ENCODE results near the gene ABCC8. TPM values are rescaled to one million over a fixed set of nuclear protein-coding genes. Genes with fewer than 3 reads are reported as not detected.
A peak's percentile ranks its signal among the peaks of the same experiment; 100 is the strongest.

The ABCC8 gene
- total RNA-seq, 1 donor from 2014 or later: 1.1 TPM

GRCh38 chr11:17384002-17384511, 92.6 kb downstream of the ABCC8 start:
- ATAC-seq: peak; percentile 30
- intact Hi-C loops (cut with DNase I): loop anchor here (1.0 kb wide), 1 partner anchor 120 kb away; no protein-coding TSS in a partner anchor
- no peak for DNase-seq (ENCODE audit: missing footprints)

GRCh38 chr11:17383461-17383860, 93.2 kb downstream of the ABCC8 start:
- intact Hi-C loops (cut with DNase I): no loop called here
- ATAC-seq: no peak
- DNase-seq (ENCODE audit: missing footprints): no peak

- DNase-seq (ENCODE audit: missing footprints): no peak
- intact Hi-C loops (cut with DNase I): no loop called here
- ATAC-seq: no peak
These were observed 94.5 kb downstream of the ABCC8 start for GRCh38 chr11:17382046-17382728.

- ATAC-seq (no peak), DNase-seq (ENCODE audit: missing footprints) (no peak)
- intact Hi-C loops (cut with DNase I): no loop called here
These were observed 95.5 kb downstream of the ABCC8 start for GRCh38 chr11:17381156-17381555.

- intact Hi-C loops (cut with DNase I): no loop called here
- DNase-seq (ENCODE audit: missing footprints) (no peak), ATAC-seq (no peak)
These were observed 97.1 kb downstream of the ABCC8 start for GRCh38 chr11:17379383-17380180.

GRCh38 chr11:17378655-17379054, 98.0 kb downstream of the ABCC8 start:
- intact Hi-C loops (cut with DNase I): no loop called here
- ATAC-seq: no peak
- no peak for DNase-seq (ENCODE audit: missing footprints)

GRCh38 chr11:17376493-17376892, 100.2 kb downstream of the ABCC8 start:
- no peak for DNase-seq (ENCODE audit: missing footprints)
- ATAC-seq: peak; percentile 47
- intact Hi-C loops (cut with DNase I): no loop called here

- DNase-seq (ENCODE audit: missing footprints) (no peak), ATAC-seq (no peak)
These were observed 101.1 kb downstream of the ABCC8 start for GRCh38 chr11:17375547-17375946.

GRCh38 chr11:17371614-17372013, 105.0 kb downstream of the ABCC8 start:
- no peak for ATAC-seq
- intact Hi-C loops (cut with DNase I): no loop called here
- DNase-seq (ENCODE audit: missing footprints): no peak

More at GRCh38 chr11:17375547-17375946, 101.1 kb downstream of the ABCC8 start:
- intact Hi-C loops (cut with DNase I): no loop called here

- DNase-seq (ENCODE audit: missing footprints): no peak
- intact Hi-C loops (cut with DNase I): no loop called here
- ATAC-seq: no peak
These were observed 106.9 kb downstream of the ABCC8 start for GRCh38 chr11:17369684-17370243.

- DNase-seq (ENCODE audit: missing footprints): no peak
- intact Hi-C loops (cut with DNase I): no loop called here
- no peak for ATAC-seq
These were observed 107.6 kb downstream of the ABCC8 start for GRCh38 chr11:17369094-17369493.

- intact Hi-C loops (cut with DNase I): no loop called here
- DNase-seq (ENCODE audit: missing footprints) (no peak), ATAC-seq (no peak)
These were observed 108.1 kb downstream of the ABCC8 start for GRCh38 chr11:17368551-17368950.

- no peak for DNase-seq (ENCODE audit: missing footprints)
- no peak for ATAC-seq
- intact Hi-C loops (cut with DNase I): no loop called here
These were observed 110.2 kb downstream of the ABCC8 start for GRCh38 chr11:17366495-17366894.

GRCh38 chr11:17354601-17354991, 122.0 kb downstream of the ABCC8 start:
- no peak for ATAC-seq
- DNase-seq (ENCODE audit: missing footprints): no peak
- intact Hi-C loops (cut with DNase I): loop anchor here (2.0 to 5.0 kb wide), 2 partner anchors 77 to 124 kb away; partner anchors contain the start of gene NUCB2

GRCh38 chr11:17353821-17354600, 122.6 kb downstream of the ABCC8 start:
- no peak for ATAC-seq
- no peak for DNase-seq (ENCODE audit: missing footprints)
- intact Hi-C loops (cut with DNase I): loop anchor here (2.0 to 5.0 kb wide), 2 partner anchors 77 to 123 kb away; partner anchors contain the start of gene NUCB2

GRCh38 chr11:17352950-17353820, 123.5 kb downstream of the ABCC8 start:
- ATAC-seq (peak; percentile 83), DNase-seq (ENCODE audit: missing footprints) (peak; percentile 90)
- intact Hi-C loops (cut with DNase I): loop anchor here (5.0 kb wide), 1 partner anchor 76 kb away; the partner anchor contains the start of gene NUCB2

- intact Hi-C loops (cut with DNase I): loop anchor here (5.0 kb wide), 1 partner anchor 74 kb away; the partner anchor contains the start of gene NUCB2
- ATAC-seq (peak; percentile 45), DNase-seq (ENCODE audit: missing footprints) (peak; percentile 81)
These were observed 125.0 kb downstream of the ABCC8 start, which contains the start of gene NCR3LG1 for GRCh38 chr11:17351510-17352176. NCR3LG1 (plus strand) TSS chr11:17351800; CDS start chr11:17351970, 170 bp downstream.
